Measurements from ENCODE around the gene NAB1. TPM values are rescaled to one million over a fixed set of nuclear protein-coding genes. Genes with fewer than 3 reads are reported as not detected.

The NAB1 gene
- total and polyA plus RNA-seq, 2 donors (not counting 3 experiments of a cell fraction or from before 2014, with no cell fraction given): 7.5 to 36.1 TPM

- ChIA-PET POLR2A (no interaction called here), CTCF (no interaction called here)
- peaks cover 42% of the 10 kb centered on the region for H3K79me2 ChIP-seq (ENCODE audit: control insufficient read depth, insufficient read depth, low read length)
- no peaks in the 10 kb centered on the region for H3K9me1 ChIP-seq (replicated peaks; ENCODE audit: control insufficient read depth, extremely low read depth, insufficient read depth, low read length)
- FAIRE-seq: no peak
- peaks cover 2% of the 10 kb centered on the region for H4K20me1 ChIP-seq (replicated peaks; ENCODE audit: control insufficient read depth, extremely low read depth, insufficient read depth, low read length)
- no TSS peak for BruUV-seq (replicated peaks)
- no peak for DNase-seq (ENCODE audit: low read depth, low spot score)
- intact Hi-C loops (cut with micrococcal nuclease): no loop called here
- no peak for TF ChIP-seq MYC (IDR thresholded peaks at IDR 0.05; ENCODE audit: low read depth, low read length)
- no peak for TF ChIP-seq GATA2 (IDR thresholded peaks at IDR 0.05; ENCODE audit: insufficient read depth, insufficient read length, low read depth, low read length)
- TF ChIP-seq POLR2AphosphoS5 (IDR thresholded peaks at IDR 0.05; ENCODE audit: insufficient read depth, low read depth, low read length): no peak
- TF ChIP-seq, protein P1, sequence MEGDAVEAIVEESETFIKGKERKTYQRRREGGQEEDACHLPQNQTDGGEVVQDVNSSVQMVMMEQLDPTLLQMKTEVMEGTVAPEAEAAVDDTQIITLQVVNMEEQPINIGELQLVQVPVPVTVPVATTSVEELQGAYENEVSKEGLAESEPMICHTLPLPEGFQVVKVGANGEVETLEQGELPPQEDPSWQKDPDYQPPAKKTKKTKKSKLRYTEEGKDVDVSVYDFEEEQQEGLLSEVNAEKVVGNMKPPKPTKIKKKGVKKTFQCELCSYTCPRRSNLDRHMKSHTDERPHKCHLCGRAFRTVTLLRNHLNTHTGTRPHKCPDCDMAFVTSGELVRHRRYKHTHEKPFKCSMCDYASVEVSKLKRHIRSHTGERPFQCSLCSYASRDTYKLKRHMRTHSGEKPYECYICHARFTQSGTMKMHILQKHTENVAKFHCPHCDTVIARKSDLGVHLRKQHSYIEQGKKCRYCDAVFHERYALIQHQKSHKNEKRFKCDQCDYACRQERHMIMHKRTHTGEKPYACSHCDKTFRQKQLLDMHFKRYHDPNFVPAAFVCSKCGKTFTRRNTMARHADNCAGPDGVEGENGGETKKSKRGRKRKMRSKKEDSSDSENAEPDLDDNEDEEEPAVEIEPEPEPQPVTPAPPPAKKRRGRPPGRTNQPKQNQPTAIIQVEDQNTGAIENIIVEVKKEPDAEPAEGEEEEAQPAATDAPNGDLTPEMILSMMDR (IDR thresholded peaks at IDR 0.05; ENCODE audit: extremely low read depth in 1 of 2, insufficient read depth in 1 of 2, low read depth in 1 of 2, low read length in 2 of 2): no peak
- no peak for TF ChIP-seq FOS (IDR thresholded peaks at IDR 0.05; ENCODE audit: borderline replicate concordance, insufficient read depth, low read length)
- no peak for TF ChIP-seq EZH2 (IDR thresholded peaks at IDR 0.05; ENCODE audit: borderline replicate concordance, low read depth, low read length, severe bottlenecking)
- TF ChIP-seq MAX (IDR thresholded peaks at IDR 0.05; ENCODE audit: insufficient read depth, insufficient read length): no peak
- TF ChIP-seq POLR2A (IDR thresholded peaks at IDR 0.05; ENCODE audit: low read depth, low read length): no peak
- TF ChIP-seq JUN (IDR thresholded peaks at IDR 0.05; ENCODE audit: borderline replicate concordance, insufficient read depth, insufficient read length, low read depth): no peak
- no peaks in the 10 kb centered on the region for H3K9me3 ChIP-seq (replicated peaks; ENCODE audit: control insufficient read depth, insufficient read depth, low read length)
- no peak overlapping the region for H2AFZ ChIP-seq (ENCODE audit: low read depth, low read length)
- dilution Hi-C loops (cut with MboI; ENCODE audit: extremely low pct_ligation_motif_present, low sequenced_read_pairs): no loop called here
- H3K4me2 ChIP-seq (ENCODE audit: insufficient read depth, low read length): no peak overlapping the region
- no peak overlapping the region for H3K27ac ChIP-seq (ENCODE audit: insufficient read depth, low read depth, low read length)
- H3K36me3 ChIP-seq (ENCODE audit: control insufficient read depth in 2 of 2, extremely low read depth in 1 of 2, insufficient read depth in 2 of 2, low read length in 2 of 2): peaks cover 3% of the 10 kb centered on the region in 2 experiments
- H3K4me3 ChIP-seq (replicated peaks in 1 of 3; ENCODE audit: insufficient read depth in 1 of 3, low read depth in 1 of 3, low read length in 3 of 3): no peak overlapping the region
- no peaks in the 10 kb centered on the region for H3K27me3 ChIP-seq (ENCODE audit: control insufficient read depth in 2 of 2, insufficient read depth in 2 of 2, low read length in 2 of 2)
- no peaks in the 10 kb centered on the region for H3K4me1 ChIP-seq (ENCODE audit: control insufficient read depth, extremely low read depth, insufficient read depth, low read length)
- H3K9ac ChIP-seq (replicated peaks; ENCODE audit: extremely low read depth, insufficient read depth, low read length): no peak overlapping the region
Measured at GRCh38 chr2:190659553-190659952, 10.7 kb downstream of the NAB1 start.

Data from endothelial cell of umbilical vein (primary cell).